ENCODE results near the gene P2RX4. TPM values are rescaled to one million over a fixed set of nuclear protein-coding genes. Genes with fewer than 3 reads are reported as not detected.

The P2RX4 gene
- total RNA-seq, 1 experiment from 2014 or later = 8.1 TPM

DNA sequence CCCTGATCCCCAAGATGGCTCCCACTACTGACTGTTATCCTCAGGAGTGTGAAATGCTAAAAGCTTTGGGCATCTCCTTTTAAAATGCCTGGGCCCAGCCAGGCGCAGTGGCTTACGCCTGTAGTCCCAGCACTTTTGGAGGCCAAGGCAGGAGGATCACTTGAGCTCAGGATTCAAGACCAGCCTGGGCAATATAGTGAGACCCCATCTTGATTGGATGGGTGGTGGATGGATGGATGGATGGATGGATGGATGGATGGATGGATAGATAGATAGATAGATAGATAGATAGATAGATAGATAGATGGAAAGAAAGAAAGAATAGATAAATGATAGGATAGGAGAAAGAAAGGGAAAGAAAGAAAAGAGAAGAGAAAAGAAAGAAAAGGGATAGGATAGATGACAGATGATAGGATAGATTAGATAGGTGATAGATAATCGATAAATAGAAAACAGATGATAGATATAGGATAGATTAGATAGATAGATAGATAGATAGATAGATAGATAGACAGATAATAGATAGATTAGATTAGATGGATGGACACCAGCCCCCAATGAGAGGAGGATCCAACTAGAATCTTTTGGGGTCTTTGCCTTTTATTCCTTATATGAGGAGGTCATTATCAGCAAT, 9.5 kb downstream of the P2RX4 start:
- Mint-ChIP-seq H3K4me3 (ENCODE audit: unreplicated experiment) (no peak overlapping the region), H3K27me3 (ENCODE audit: insufficient read depth, unreplicated experiment) (no peaks in the 10 kb centered on the region), H3K36me3 (ENCODE audit: insufficient read depth, unreplicated experiment) (peaks cover 2% of the 10 kb centered on the region), H3K9me3 (ENCODE audit: unreplicated experiment) (no peaks in the 10 kb centered on the region), H3K4me1 (ENCODE audit: insufficient read depth, unreplicated experiment) (peaks cover 7% of the 10 kb centered on the region), H3K27ac (ENCODE audit: low read depth, unreplicated experiment) (no peak overlapping the region)
- ChIA-PET CTCF (interaction anchor here (0.6 kb wide), 1 partner anchor 860 kb away, joined by 3 read pairs; no protein-coding TSS in a partner anchor), POLR2A (interaction anchor here (0.7 kb wide), 1 partner anchor 28 kb away, joined by 4 read pairs; no protein-coding TSS in a partner anchor)
- intact Hi-C loops (cut with micrococcal nuclease) = no loop called here
- TF ChIP-seq, protein P1, sequence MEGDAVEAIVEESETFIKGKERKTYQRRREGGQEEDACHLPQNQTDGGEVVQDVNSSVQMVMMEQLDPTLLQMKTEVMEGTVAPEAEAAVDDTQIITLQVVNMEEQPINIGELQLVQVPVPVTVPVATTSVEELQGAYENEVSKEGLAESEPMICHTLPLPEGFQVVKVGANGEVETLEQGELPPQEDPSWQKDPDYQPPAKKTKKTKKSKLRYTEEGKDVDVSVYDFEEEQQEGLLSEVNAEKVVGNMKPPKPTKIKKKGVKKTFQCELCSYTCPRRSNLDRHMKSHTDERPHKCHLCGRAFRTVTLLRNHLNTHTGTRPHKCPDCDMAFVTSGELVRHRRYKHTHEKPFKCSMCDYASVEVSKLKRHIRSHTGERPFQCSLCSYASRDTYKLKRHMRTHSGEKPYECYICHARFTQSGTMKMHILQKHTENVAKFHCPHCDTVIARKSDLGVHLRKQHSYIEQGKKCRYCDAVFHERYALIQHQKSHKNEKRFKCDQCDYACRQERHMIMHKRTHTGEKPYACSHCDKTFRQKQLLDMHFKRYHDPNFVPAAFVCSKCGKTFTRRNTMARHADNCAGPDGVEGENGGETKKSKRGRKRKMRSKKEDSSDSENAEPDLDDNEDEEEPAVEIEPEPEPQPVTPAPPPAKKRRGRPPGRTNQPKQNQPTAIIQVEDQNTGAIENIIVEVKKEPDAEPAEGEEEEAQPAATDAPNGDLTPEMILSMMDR (IDR thresholded peaks at IDR 0.05; ENCODE audit: unreplicated experiment) = no peak
- DNase-seq (ENCODE audit: unreplicated experiment) = no peak
- BruUV-seq (replicated peaks) = no TSS peak

DNA sequence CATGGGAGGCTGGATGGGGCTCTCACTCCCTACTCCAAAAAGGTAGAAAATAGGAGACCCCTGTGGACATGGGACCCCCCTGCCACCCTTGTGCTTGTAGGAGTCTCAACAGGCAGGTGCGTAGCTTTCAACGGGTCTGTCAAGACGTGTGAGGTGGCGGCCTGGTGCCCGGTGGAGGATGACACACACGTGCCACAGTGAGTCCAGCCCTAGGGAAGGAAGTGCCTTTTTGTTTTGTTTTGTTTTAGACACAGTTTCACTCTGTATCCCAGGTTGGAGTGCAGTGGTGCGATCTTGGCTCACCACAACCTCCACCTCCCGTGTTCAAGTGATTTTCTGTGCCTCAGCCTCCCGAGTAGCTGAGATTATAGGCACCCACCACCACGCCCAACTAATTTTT, 12.9 kb downstream of the P2RX4 start:
- peaks cover 7% of the 10 kb centered on the region for H3K36me3 Mint-ChIP-seq (ENCODE audit: insufficient read depth, unreplicated experiment)
- no peaks in the 10 kb centered on the region for H3K4me1 Mint-ChIP-seq (ENCODE audit: insufficient read depth, unreplicated experiment)
- H3K27me3 Mint-ChIP-seq (ENCODE audit: insufficient read depth, unreplicated experiment) = no peaks in the 10 kb centered on the region
- POLR2A ChIA-PET = no interaction called here
- DNase-seq (ENCODE audit: unreplicated experiment) = no peak
- no peak overlapping the region for H3K27ac Mint-ChIP-seq (ENCODE audit: low read depth, unreplicated experiment)
- no peak overlapping the region for H3K4me3 Mint-ChIP-seq (ENCODE audit: unreplicated experiment)
- TF ChIP-seq, protein P1 (IDR thresholded peaks at IDR 0.05; ENCODE audit: unreplicated experiment) = no peak
- H3K9me3 Mint-ChIP-seq (ENCODE audit: unreplicated experiment) = no peaks in the 10 kb centered on the region
- CTCF ChIA-PET = no interaction called here
- no TSS peak for BruUV-seq (replicated peaks)
- intact Hi-C loops (cut with micrococcal nuclease) = no loop called here

DNA sequence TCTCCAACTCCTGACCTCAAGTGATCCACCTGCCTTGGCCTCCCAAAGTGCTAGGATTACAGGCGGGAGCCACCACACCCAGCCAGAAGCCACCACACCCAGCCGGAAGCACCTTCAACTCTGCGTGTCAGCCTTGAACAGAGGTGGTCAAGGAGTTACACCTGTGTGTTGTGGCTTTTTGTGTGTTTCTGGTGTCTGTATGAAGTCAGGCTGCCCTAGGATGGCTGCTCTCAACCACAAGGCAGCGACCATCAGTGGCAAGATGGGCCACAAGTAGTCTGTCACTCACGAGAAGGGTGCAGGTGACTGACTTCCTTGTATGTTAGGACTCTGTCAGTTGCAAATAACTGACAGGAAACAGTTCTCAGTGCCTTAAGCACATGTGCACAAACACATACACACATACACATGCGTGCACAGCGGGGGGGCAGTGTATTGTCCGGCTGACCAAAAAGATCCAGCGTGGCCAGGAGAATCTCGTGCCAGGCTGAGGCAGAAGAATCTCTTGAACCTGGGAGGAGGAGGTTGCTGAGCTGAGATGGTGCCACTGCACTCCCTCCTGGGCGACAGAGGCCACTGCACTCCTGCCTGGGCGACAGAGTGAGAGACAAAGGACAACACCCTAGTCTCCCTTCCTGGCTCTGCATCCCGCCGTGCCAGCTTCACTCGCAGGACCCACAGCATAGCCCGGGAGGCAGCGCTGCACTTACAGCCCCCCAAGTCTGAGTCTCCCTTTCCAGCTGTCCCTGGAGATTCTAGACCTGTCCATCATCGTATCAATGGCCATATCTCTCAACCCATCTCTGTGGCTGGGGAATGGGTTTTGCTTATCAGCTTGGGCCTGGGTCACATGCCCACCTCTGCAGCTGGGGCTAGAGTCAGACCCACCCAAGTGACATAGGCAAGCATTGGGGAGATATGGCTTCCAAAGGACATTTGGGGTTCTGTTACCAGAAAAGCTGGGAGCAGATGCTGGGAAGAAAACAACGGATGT, 13.7 kb downstream of the P2RX4 start:
- CTCF ChIA-PET = interaction anchor here (0.6 to 1.2 kb wide), 2 partner anchors 39 to 105 kb away, joined by 3 read pairs; no protein-coding TSS in a partner anchor
- H3K9me3 Mint-ChIP-seq (ENCODE audit: unreplicated experiment) = no peaks in the 10 kb centered on the region
- DNase-seq (ENCODE audit: unreplicated experiment) = peak; percentile 17
- H3K36me3 Mint-ChIP-seq (ENCODE audit: insufficient read depth, unreplicated experiment) = peaks cover 7% of the 10 kb centered on the region
- no peaks in the 10 kb centered on the region for H3K27me3 Mint-ChIP-seq (ENCODE audit: insufficient read depth, unreplicated experiment)
- H3K4me3 Mint-ChIP-seq (ENCODE audit: unreplicated experiment) = no peak overlapping the region
- no peaks in the 10 kb centered on the region for H3K4me1 Mint-ChIP-seq (ENCODE audit: insufficient read depth, unreplicated experiment)
- BruUV-seq (replicated peaks) = no TSS peak
- intact Hi-C loops (cut with micrococcal nuclease) = no loop called here
- TF ChIP-seq, protein P1 (IDR thresholded peaks at IDR 0.05; ENCODE audit: unreplicated experiment) = peak; percentile 27
- no peak overlapping the region for H3K27ac Mint-ChIP-seq (ENCODE audit: low read depth, unreplicated experiment)
- POLR2A ChIA-PET = interaction anchor here (1.2 kb wide), 1 partner anchor 14 kb away, joined by 4 read pairs; no protein-coding TSS in a partner anchor

DNA sequence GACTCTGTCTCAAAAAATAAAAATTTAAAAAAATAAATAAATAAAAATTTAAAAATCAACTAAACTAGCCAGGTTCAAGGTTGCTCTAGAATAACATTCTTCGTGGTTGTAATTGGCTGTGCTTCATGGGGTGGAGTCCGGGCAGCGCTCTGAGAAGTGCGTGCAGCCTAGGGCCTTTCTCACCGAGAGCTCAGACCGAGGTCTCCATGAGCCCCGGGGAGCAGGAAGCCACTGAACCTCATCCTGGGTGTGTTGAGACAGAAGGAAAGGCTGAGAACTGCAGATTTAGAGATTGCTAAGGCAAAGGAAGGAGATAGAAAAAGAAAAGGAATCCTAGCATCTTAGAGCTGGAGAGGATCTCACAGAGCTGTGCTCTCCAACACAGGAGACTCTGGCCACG, 14.7 kb downstream of the P2RX4 start:
- BruUV-seq (replicated peaks) = no TSS peak
- POLR2A ChIA-PET = no interaction called here
- no peaks in the 10 kb centered on the region for H3K27me3 Mint-ChIP-seq (ENCODE audit: insufficient read depth, unreplicated experiment)
- H3K36me3 Mint-ChIP-seq (ENCODE audit: insufficient read depth, unreplicated experiment) = peaks cover 7% of the 10 kb centered on the region
- CTCF ChIA-PET = interaction anchor here (0.6 to 1.2 kb wide), 4 partner anchors 17 to 117 kb away, joined by 3 read pairs; no protein-coding TSS in a partner anchor
- intact Hi-C loops (cut with micrococcal nuclease) = no loop called here
- H3K4me1 Mint-ChIP-seq (ENCODE audit: insufficient read depth, unreplicated experiment) = no peaks in the 10 kb centered on the region
- H3K27ac Mint-ChIP-seq (ENCODE audit: low read depth, unreplicated experiment) = no peak overlapping the region
- no peak overlapping the region for H3K4me3 Mint-ChIP-seq (ENCODE audit: unreplicated experiment)
- TF ChIP-seq, protein P1 (IDR thresholded peaks at IDR 0.05; ENCODE audit: unreplicated experiment) = no peak
- H3K9me3 Mint-ChIP-seq (ENCODE audit: unreplicated experiment) = no peaks in the 10 kb centered on the region
- no peak for DNase-seq (ENCODE audit: unreplicated experiment)
